ENCODE data around the gene DIO3.

DIO3 gene

DNA sequence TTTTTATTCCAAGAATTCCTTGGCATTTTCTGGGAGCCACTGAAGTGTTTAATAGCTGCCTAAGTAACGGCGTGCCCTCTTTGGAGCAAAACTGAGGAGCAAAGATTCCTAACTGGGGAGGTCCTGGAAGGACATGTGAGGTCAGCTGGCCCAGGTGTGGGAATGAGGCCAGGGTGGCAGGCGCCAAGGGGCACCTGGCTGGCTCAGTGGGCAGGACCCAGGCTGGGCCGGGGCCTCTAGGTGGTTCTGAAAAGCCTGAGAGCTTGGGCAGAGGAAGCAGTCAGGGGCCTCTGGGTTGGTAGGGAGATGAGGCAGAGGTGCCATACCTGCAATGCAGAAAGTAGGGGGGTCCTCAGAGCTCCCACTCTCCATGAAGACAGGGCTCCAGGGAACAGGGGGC, 27.1 kb upstream of the DIO3 start:
- no peak overlapping the region for H3K4me3 ChIP-seq (ENCODE audit: low read depth, low read length, poor library complexity, severe bottlenecking)

DNA sequence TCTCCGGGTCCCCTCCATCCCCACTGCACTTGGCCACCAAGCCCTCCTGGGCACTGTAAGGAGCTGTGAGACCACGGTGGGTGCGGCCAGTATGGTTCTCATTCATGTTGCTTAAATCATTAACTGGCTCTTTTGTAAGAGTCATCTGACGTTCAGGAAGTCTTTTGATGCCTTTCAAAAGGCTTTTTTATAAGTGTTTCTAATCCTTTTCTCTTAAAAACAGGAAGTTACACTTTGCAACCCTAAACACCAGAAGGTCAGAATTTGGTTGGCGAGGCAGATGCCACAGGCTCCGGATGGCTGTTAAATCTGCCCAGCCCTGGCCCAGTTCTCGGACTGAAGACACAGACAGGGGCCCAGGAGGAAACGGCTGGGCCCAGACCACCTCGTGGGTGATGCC, 26.1 kb upstream of the DIO3 start:
- no peaks in the 10 kb centered on the region for H3K4me1 ChIP-seq (ENCODE audit: insufficient read depth, low read length, severe bottlenecking)
- H3K27me3 ChIP-seq (ENCODE audit: insufficient read depth, low read length), result 0 out of 2 replicates have a peak, but pooled peaks cover 9% of the 10 kb centered on the region
- no peak overlapping the region for H3K4me3 ChIP-seq (ENCODE audit: low read depth, low read length, poor library complexity, severe bottlenecking)
- H3F3A ChIP-seq (ENCODE audit: insufficient read depth, low read length), result no peaks in the 10 kb centered on the region
- H3K4me2 ChIP-seq (ENCODE audit: low read length), result no peak overlapping the region
- H3K9me2 ChIP-seq (ENCODE audit: low read depth, low read length), result no peaks in the 10 kb centered on the region
- no peaks in the 10 kb centered on the region for H3K79me2 ChIP-seq (ENCODE audit: insufficient read depth, low read length)
- H2AFZ ChIP-seq (ENCODE audit: low read length), result no peak overlapping the region
- no peaks in the 10 kb centered on the region for H4K20me1 ChIP-seq (ENCODE audit: insufficient read depth, low read length)
- H3K27ac ChIP-seq (ENCODE audit: low read depth, low read length, poor library complexity, severe bottlenecking), result no peak overlapping the region
- no peak overlapping the region for H3K9ac ChIP-seq (ENCODE audit: low read length)
- H3K36me3 ChIP-seq (ENCODE audit: insufficient read depth, low read length), result no peaks in the 10 kb centered on the region
- H3K9me3 ChIP-seq (ENCODE audit: low read length), result no peaks in the 10 kb centered on the region
- no peak for TF ChIP-seq EZH2 (IDR thresholded peaks at IDR 0.05; ENCODE audit: borderline replicate concordance, low read length)
- TF ChIP-seq, protein P1, sequence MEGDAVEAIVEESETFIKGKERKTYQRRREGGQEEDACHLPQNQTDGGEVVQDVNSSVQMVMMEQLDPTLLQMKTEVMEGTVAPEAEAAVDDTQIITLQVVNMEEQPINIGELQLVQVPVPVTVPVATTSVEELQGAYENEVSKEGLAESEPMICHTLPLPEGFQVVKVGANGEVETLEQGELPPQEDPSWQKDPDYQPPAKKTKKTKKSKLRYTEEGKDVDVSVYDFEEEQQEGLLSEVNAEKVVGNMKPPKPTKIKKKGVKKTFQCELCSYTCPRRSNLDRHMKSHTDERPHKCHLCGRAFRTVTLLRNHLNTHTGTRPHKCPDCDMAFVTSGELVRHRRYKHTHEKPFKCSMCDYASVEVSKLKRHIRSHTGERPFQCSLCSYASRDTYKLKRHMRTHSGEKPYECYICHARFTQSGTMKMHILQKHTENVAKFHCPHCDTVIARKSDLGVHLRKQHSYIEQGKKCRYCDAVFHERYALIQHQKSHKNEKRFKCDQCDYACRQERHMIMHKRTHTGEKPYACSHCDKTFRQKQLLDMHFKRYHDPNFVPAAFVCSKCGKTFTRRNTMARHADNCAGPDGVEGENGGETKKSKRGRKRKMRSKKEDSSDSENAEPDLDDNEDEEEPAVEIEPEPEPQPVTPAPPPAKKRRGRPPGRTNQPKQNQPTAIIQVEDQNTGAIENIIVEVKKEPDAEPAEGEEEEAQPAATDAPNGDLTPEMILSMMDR (IDR thresholded peaks at IDR 0.05; ENCODE audit: low read length), result no peak

More for the DNA sequence above, 27.1 kb upstream of the DIO3 start:
- H3K9me3 ChIP-seq (ENCODE audit: low read length), result no peaks in the 10 kb centered on the region
- H3K36me3 ChIP-seq (ENCODE audit: insufficient read depth, low read length), result no peaks in the 10 kb centered on the region
- H3F3A ChIP-seq (ENCODE audit: insufficient read depth, low read length), result no peaks in the 10 kb centered on the region
- no peak overlapping the region for H3K4me2 ChIP-seq (ENCODE audit: low read length)
- TF ChIP-seq, protein P1 (IDR thresholded peaks at IDR 0.05; ENCODE audit: low read length), result no peak
- TF ChIP-seq EZH2 (IDR thresholded peaks at IDR 0.05; ENCODE audit: borderline replicate concordance, low read length), result no peak
- H2AFZ ChIP-seq (ENCODE audit: low read length), result no peak overlapping the region
- H3K27me3 ChIP-seq (ENCODE audit: insufficient read depth, low read length), result 0 out of 2 replicates have a peak, but pooled peaks cover 9% of the 10 kb centered on the region
- no peak overlapping the region for H3K9ac ChIP-seq (ENCODE audit: low read length)
- no peaks in the 10 kb centered on the region for H3K79me2 ChIP-seq (ENCODE audit: insufficient read depth, low read length)
- H3K4me1 ChIP-seq (ENCODE audit: insufficient read depth, low read length, severe bottlenecking), result no peaks in the 10 kb centered on the region
- H3K9me2 ChIP-seq (ENCODE audit: low read depth, low read length), result no peaks in the 10 kb centered on the region
- no peaks in the 10 kb centered on the region for H4K20me1 ChIP-seq (ENCODE audit: insufficient read depth, low read length)
- no peak overlapping the region for H3K27ac ChIP-seq (ENCODE audit: low read depth, low read length, poor library complexity, severe bottlenecking)

DNA sequence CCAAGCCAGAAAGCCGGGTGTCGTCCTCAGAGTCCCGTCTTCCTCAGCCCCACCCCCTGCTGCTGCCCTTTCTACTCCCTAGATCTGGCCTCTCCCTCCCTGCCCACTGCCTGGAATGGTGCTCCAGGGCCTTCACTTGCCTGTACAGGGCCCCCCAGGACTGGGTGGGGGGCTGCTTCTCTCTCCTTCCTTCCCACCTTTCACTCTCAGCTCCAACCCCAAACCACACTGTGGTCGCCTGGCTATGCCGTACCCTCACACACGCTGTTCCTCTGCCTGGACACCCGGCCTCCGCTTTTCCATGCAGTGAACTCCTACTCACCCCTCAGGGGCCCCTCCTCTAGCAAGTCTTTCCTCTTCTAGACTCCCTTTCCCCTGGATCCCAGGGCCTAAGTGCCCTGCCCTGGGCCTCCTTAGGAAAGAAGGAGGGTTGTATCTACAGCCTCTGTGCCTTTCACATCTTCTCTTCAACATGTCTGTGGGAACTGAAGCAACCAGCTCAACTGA, 25.5 kb upstream of the DIO3 start:
- Histone ChIP-seq H3K9me2 (ENCODE audit: low read depth, low read length) (no peaks in the 10 kb centered on the region), H3K4me3 (ENCODE audit: low read depth, low read length, poor library complexity, severe bottlenecking) (no peak overlapping the region), H3K79me2 (ENCODE audit: insufficient read depth, low read length) (no peaks in the 10 kb centered on the region), H3K27me3 (ENCODE audit: insufficient read depth, low read length) (0 out of 2 replicates have a peak, but pooled peaks cover 9% of the 10 kb centered on the region), H4K20me1 (ENCODE audit: insufficient read depth, low read length) (no peaks in the 10 kb centered on the region), H3K9me3 (ENCODE audit: low read length) (no peaks in the 10 kb centered on the region), H3K36me3 (ENCODE audit: insufficient read depth, low read length) (no peaks in the 10 kb centered on the region), H3K4me2 (ENCODE audit: low read length) (no peak overlapping the region), H3F3A (ENCODE audit: insufficient read depth, low read length) (no peaks in the 10 kb centered on the region), H3K27ac (ENCODE audit: low read depth, low read length, poor library complexity, severe bottlenecking) (no peak overlapping the region), H3K4me1 (ENCODE audit: insufficient read depth, low read length, severe bottlenecking) (no peaks in the 10 kb centered on the region), H3K9ac (ENCODE audit: low read length) (no peak overlapping the region), H2AFZ (ENCODE audit: low read length) (no peak overlapping the region)
- no peak for TF ChIP-seq EZH2 (IDR thresholded peaks at IDR 0.05; ENCODE audit: borderline replicate concordance, low read length)
- TF ChIP-seq, protein P1 (IDR thresholded peaks at IDR 0.05; ENCODE audit: low read length), result no peak
